Posterior cingulate gyrus (tissue), 11 donors: ENCODE measurements around the gene CADPS.

Source experiments
- DNase-seq, 10 donors: peaks; one replicate each; pipeline versions ENCODE4 v3.0.0 to v3.0.0-alpha.2; 2020 to 2021; ENCODE audit warnings: mixed read lengths in 3 of 10
- intact Hi-C: fragments of 100-400 bp; cut with DNase I; formaldehyde crosslinking; loops from one replicate; pipeline ENCODE4 v1.15.1; 2023

The CADPS gene

GRCh38 chr3:62481962-62482361 is 393.3 kb downstream of the CADPS start:
- intact Hi-C loops = no loop called here
- no peak for DNase-seq

GRCh38 chr3:62480056-62480455 is 395.2 kb downstream of the CADPS start:
- intact Hi-C loops = no loop called here
- DNase-seq = no peak

DNA sequence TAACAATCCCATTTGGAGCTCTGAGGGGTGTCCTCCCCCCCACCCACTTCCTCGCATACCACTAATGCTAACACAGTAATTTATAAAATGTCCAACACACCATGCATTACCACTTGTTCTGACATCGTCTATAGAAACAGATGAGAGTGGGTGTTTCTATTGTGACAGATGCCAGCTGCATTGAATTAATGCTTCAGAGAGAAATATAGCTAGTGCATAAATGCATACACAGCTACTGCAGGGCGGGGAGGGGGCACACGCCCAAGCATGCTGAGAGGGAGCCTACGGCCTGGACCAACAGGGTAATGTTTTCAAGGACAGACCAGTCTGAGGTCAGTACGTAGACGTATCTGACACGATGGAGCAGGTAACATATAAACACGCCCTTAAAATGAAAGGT is 395.9 kb downstream of the CADPS start:
- DNase-seq = peak in 1 of 10 donors; percentile 62
- intact Hi-C loops = no loop called here

- intact Hi-C loops = no loop called here
- DNase-seq = no peak
These were observed 399.9 kb downstream of the CADPS start for GRCh38 chr3:62475306-62475705.

- no peak for DNase-seq
- intact Hi-C loops = no loop called here
These were observed 407.1 kb downstream of the CADPS start for GRCh38 chr3:62467966-62468722.

GRCh38 chr3:62462788-62463187 is 412.4 kb downstream of the CADPS start:
- peak in 2 of 10 donors; percentile 20 to 77 for DNase-seq
- intact Hi-C loops = no loop called here

DNA sequence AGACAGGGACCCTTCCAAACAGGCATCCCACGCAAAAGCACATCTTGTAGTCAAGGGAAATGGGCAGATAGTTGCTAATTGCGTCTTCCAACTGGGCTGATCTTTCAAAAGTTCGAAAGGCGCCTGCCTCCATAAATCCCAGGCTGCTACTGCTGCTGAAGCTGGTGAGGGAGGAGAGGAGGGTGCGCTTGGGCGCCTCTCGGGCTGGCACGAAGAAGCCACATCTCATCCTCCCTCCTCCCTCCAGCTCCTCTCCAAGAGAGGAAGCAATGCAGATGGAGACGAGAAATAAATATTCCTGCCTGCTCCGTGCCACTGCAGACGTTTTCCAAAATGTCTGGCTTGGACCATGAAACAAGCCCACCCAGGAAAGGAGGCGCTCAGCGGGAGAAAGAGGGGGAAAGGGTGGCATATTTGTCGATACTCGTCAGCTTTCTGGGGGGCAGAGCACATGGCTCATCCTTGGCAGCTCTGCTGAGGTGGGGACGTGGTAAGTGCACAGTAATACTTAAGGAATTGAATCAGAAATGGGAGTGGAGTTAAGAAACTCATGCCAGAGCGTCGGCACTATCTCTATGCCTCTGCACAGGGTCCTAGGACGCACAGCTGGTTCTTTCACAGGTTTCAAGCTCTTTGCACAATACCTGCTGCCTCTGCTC is 413.0 kb downstream of the CADPS start:
- peak in 6 of 10 donors; percentile 3 to 86 (median 46) for DNase-seq
- intact Hi-C loops = no loop called here

DNA sequence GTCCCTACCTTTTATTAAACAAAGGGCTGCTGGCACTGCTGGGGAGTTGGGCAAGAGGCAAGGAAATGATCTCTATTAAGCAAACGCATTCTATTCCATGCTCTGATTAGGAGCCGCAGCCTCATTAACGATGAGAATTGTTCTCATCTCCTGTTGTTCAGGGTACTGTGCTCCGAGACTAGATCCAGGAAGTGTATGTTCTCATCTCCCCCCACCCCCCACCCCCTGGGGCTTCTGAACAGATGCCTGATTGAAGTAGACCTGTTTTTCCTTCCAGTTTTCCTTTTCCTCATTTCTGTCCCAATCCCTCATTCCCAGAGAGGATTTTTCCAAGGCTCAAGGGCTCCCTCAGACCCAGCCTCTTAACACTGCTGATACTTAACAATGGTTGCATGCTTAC is 420.3 kb downstream of the CADPS start:
- intact Hi-C loops = no loop called here
- no peak for DNase-seq

DNA sequence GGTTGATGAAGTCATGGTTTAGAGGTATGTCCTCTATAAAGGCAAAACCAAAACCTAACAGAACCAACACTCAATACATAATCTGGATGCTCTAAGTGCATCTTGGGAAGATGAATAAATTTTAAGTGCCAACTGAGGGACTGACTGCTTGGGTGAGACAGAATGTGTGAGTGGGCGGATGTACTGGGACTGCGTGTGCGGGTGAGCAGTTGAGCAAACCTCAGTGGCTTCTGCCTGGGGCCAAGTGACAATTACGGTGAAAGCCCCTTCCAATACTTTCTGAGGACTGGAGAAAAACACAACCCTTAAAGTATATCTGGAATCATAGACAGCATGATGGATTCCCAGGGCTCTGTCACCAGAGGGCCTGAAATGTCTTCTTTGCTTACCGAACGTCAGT is 421.8 kb downstream of the CADPS start:
- intact Hi-C loops = no loop called here
- DNase-seq = peak in 3 of 10 donors; percentile 7 to 81 (median 66)

DNA sequence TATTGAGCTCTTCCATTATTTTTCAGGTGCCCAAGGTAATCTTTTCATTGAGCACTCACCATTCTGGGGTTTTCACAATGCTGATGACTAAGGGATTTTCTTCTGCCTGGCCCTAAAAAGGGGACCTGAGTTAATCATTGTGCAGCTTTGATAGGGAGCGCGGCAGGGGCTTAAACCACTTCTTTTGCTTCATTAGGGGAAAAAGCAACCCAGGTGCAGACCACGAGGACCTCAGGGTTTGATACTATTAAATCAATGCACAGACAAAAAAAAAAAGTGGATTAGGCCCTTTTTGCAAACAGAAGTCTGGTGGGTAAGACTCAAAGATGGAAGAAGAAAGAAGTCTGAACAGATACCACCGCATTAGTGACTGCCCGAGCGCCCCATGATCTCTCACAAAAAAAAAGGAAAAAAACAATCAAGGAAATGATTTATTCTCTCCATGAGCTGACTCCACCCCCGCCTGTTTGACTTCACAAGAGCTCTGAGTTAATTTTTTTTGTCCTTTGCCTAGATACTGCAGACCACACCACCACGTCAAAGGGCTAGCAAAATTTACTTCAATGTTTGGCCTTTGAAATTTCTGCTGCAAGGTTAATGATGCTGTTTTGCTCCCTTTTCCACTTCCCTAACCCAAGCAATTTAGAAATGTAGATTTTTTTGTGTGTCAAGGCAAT is 423.9 kb downstream of the CADPS start:
- no peak for DNase-seq
- intact Hi-C loops = no loop called here

GRCh38 chr3:62446337-62446940 is 428.8 kb downstream of the CADPS start:
- DNase-seq = no peak
- intact Hi-C loops = no loop called here

GRCh38 chr3:62445275-62445674 is 429.9 kb downstream of the CADPS start:
- no peak for DNase-seq
- intact Hi-C loops = no loop called here

DNA sequence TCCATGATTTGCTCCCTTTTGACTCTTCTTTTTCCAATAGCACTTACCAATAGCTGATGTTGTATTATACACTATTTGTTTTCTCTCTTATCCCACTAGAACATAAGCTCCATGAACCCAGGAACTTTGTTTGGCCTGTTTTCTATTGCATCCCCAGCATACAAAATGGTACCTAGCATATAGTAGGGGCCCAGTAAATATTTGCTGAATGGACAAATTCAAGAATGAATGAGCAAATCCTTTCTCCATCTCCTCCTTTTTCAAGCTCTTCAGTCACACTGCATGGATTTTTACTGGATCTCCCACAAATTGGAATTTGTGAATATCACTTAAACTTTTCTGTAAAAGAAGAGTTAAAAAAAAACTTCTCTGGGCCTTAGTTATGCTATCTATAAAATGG is 435.2 kb downstream of the CADPS start:
- intact Hi-C loops = no loop called here

GRCh38 chr3:62439176-62439813 is 435.9 kb downstream of the CADPS start:
- DNase-seq = no peak
- intact Hi-C loops = no loop called here

More for the DNA sequence above, 435.2 kb downstream of the CADPS start:
- DNase-seq = no peak

- DNase-seq = no peak
- intact Hi-C loops = no loop called here
These were observed 438.4 kb downstream of the CADPS start for GRCh38 chr3:62436785-62437184.

GRCh38 chr3:62433396-62433795 is 441.8 kb downstream of the CADPS start:
- intact Hi-C loops = no loop called here
- DNase-seq = no peak

GRCh38 chr3:62421207-62421606 is 454.0 kb downstream of the CADPS start:
- DNase-seq = peak in 1 of 10 donors; percentile 6
- intact Hi-C loops = no loop called here

DNA sequence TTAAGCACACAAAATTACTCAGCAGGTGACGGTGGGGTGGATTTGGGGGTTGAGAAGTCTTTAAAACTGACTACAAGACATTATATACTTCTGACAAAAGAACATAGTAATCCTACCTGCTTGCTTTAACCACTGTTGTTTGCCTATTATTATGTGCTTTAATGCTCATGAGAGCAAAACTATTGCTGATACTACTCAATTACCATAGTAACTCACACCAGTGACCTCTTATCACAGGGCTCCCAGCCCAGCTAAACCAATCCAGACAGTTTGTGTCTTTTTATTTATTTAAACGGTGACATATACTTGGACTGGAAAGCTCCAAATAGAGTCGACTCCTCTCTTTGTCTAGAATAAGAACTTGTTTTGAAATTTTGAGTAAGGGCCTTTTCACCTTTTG is 459.1 kb downstream of the CADPS start:
- no peak for DNase-seq
- intact Hi-C loops = no loop called here

DNA sequence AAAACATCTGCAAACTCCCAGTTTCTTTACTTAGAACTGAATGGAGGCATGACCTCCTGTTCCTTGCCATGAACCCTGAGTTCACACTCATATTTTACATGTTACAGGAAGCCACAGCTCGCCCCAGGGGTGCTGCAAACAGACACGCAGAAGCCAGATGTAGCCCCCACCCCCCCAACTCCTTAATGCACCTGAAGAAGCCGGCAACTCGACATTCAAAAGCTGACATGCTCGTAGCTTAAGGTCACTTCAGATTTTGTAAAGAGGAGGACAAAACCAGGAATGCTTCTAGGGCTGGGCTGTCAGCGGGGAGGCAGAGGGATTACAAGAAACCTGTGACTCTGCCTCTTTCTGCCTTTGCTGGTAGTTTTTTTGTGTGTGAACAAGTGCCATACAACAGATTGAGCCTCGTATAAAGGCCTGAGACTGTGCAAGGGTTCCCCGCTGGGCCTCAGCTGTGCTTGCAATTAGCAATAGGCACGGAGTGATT is 459.9 kb downstream of the CADPS start:
- no peak for DNase-seq
- intact Hi-C loops = no loop called here

GRCh38 chr3:62414786-62415185 is 460.4 kb downstream of the CADPS start:
- no peak for DNase-seq
- intact Hi-C loops = no loop called here

DNA sequence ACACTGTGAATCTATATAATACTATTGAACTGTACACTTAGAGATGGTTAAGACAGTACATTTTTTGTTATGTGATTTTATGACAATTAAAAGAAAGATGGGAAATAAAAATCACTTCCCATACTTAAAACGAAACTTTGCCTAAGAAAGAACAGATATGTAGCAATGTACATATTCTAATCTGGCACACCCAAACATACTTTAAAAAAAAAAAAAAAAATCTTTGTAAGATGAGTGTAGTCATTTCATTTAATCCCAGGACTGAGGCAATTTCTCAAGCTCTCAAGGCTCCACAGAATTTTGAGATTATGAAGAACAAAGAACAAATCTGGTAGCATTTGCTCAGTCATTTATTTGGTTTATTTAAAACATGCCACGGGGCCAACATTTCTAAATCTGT is 461.5 kb downstream of the CADPS start:
- DNase-seq = no peak
- intact Hi-C loops = no loop called here
